Measurements from ENCODE around the gene ARHGDIB. TPM values are rescaled to one million over a fixed set of nuclear protein-coding genes. Genes with fewer than 3 reads are reported as not detected.

ARHGDIB gene
- total RNA-seq, 1 donor from 2014 or later: 0.79 TPM

GRCh38 chr12:14984036-14984435 lies 22.6 kb upstream of the ARHGDIB start:
- TF ChIP-seq CTCF (IDR thresholded peaks at IDR 0.05; ENCODE audit: unreplicated experiment): no peak
- Mint-ChIP-seq H3K27me3 (no peaks in the 10 kb centered on the region), H3K4me3 (ENCODE audit: low read depth) (no peak overlapping the region), H3K36me3 (ENCODE audit: insufficient read depth) (no peaks in the 10 kb centered on the region), H3K9me3 (ENCODE audit: low read depth) (peaks cover 8% of the 10 kb centered on the region), H3K27ac (no peak overlapping the region), H3K4me1 (ENCODE audit: low read depth) (no peaks in the 10 kb centered on the region)
- DNase-seq (ENCODE audit: low spot score, unreplicated experiment): no peak

DNA sequence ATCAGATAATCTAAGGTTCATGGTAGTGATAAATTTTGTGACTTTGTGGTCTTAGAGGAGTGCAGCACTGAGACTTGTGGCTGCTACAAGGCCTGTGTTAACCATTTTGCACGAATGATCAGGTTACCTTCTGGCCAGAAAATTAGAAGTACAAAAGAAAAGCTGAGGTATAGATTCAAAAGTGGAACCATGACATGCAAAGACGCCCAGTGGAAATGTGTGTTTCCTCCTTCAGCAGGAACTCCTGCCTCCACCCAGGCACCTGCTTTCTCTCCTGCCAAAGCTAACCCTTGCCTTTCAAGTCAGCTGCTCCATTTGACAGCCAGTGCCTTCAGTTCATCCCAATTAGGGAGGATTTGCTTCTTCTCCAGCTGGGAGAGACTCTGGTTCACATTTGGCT lies 21.6 kb upstream of the ARHGDIB start:
- H3K27ac Mint-ChIP-seq: no peak overlapping the region
- peaks cover 5% of the 10 kb centered on the region for H3K9me3 Mint-ChIP-seq (ENCODE audit: low read depth)
- no peak for DNase-seq (ENCODE audit: low spot score, unreplicated experiment)
- peaks cover 4% of the 10 kb centered on the region for H3K4me1 Mint-ChIP-seq (ENCODE audit: low read depth)
- no peaks in the 10 kb centered on the region for H3K36me3 Mint-ChIP-seq (ENCODE audit: insufficient read depth)
- no peaks in the 10 kb centered on the region for H3K27me3 Mint-ChIP-seq
- TF ChIP-seq CTCF (IDR thresholded peaks at IDR 0.05; ENCODE audit: unreplicated experiment): no peak
- H3K4me3 Mint-ChIP-seq (ENCODE audit: low read depth): no peak overlapping the region

- Mint-ChIP-seq H3K27me3 (no peaks in the 10 kb centered on the region), H3K27ac (no peak overlapping the region), H3K4me1 (ENCODE audit: low read depth) (peaks cover 9% of the 10 kb centered on the region), H3K36me3 (ENCODE audit: insufficient read depth) (no peaks in the 10 kb centered on the region), H3K4me3 (ENCODE audit: low read depth) (no peak overlapping the region), H3K9me3 (ENCODE audit: low read depth) (peaks cover 3% of the 10 kb centered on the region)
- DNase-seq (ENCODE audit: low spot score, unreplicated experiment): no peak
- no peak for TF ChIP-seq CTCF (IDR thresholded peaks at IDR 0.05; ENCODE audit: unreplicated experiment)
Observed at GRCh38 chr12:14982562-14982961, 21.2 kb upstream of the ARHGDIB start.

- Mint-ChIP-seq H3K4me1 (ENCODE audit: low read depth) (peaks cover 14% of the 10 kb centered on the region), H3K36me3 (ENCODE audit: insufficient read depth) (no peaks in the 10 kb centered on the region), H3K27me3 (no peaks in the 10 kb centered on the region), H3K9me3 (ENCODE audit: low read depth) (no peaks in the 10 kb centered on the region), H3K4me3 (ENCODE audit: low read depth) (no peak overlapping the region), H3K27ac (no peak overlapping the region)
- no peak for TF ChIP-seq CTCF (IDR thresholded peaks at IDR 0.05; ENCODE audit: unreplicated experiment)
- DNase-seq (ENCODE audit: low spot score, unreplicated experiment): no peak
Observed at GRCh38 chr12:14981049-14981448, 19.6 kb upstream of the ARHGDIB start.

DNA sequence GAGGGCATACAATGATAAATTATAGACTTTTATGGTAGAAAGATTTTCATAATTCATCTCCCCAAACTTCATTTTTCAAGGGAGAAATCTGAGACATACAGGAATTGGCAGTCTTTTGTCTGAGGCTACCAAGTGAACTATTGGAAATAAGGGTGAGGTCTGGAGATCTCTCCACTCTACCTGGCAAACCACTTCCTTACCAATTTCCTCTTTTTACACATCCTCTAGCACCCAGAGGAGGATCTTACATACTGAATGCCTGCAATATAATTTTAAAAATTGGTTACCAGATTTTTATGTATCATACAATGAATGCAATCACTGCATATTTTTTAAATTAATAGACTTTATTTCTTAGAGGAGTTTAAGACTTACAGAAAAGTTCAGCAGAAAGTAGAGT lies 18.1 kb upstream of the ARHGDIB start:
- Mint-ChIP-seq H3K27ac (no peak overlapping the region), H3K4me1 (ENCODE audit: low read depth) (peaks cover 14% of the 10 kb centered on the region), H3K27me3 (peaks cover 2% of the 10 kb centered on the region), H3K9me3 (ENCODE audit: low read depth) (no peaks in the 10 kb centered on the region), H3K36me3 (ENCODE audit: insufficient read depth) (no peaks in the 10 kb centered on the region), H3K4me3 (ENCODE audit: low read depth) (no peak overlapping the region)
- no peak for DNase-seq (ENCODE audit: low spot score, unreplicated experiment)
- no peak for TF ChIP-seq CTCF (IDR thresholded peaks at IDR 0.05; ENCODE audit: unreplicated experiment)

All from progenitor cell of endocrine pancreas (in vitro differentiated cells).